ENCODE data around the gene ZNF564. TPM values are rescaled to one million over a fixed set of nuclear protein-coding genes. Genes with fewer than 3 reads are reported as not detected.
A peak's percentile ranks its signal among the peaks of the same experiment; 100 is the strongest.

Gene ZNF564
- total and polyA plus RNA-seq, 2 donors (not counting 3 experiments of a cell fraction or from before 2014, with no cell fraction given) = 1.5 to 6.5 TPM

GRCh38 chr19:12495002-12495802 lies 56.1 kb downstream of the ZNF564 start:
- POLR2A ChIA-PET = no interaction called here
- Histone ChIP-seq H3K27me3 (ENCODE audit: control insufficient read depth in 2 of 2, insufficient read depth in 2 of 2, low read length in 2 of 2) (no peaks in the 10 kb centered on the region), H3K27ac (ENCODE audit: insufficient read depth, low read depth, low read length) (no peak overlapping the region), H3K9me1 (replicated peaks; ENCODE audit: control insufficient read depth, extremely low read depth, insufficient read depth, low read length) (no peaks in the 10 kb centered on the region), H4K20me1 (replicated peaks; ENCODE audit: control insufficient read depth, extremely low read depth, insufficient read depth, low read length) (no peaks in the 10 kb centered on the region), H3K9me3 (replicated peaks; ENCODE audit: control insufficient read depth, insufficient read depth, low read length) (no peaks in the 10 kb centered on the region), H3K79me2 (ENCODE audit: control insufficient read depth, insufficient read depth, low read length) (no peaks in the 10 kb centered on the region), H2AFZ (ENCODE audit: low read depth, low read length) (peak overlapping the region; percentile 70), H3K4me1 (ENCODE audit: control insufficient read depth, extremely low read depth, insufficient read depth, low read length) (peaks cover 5% of the 10 kb centered on the region), H3K9ac (replicated peaks; ENCODE audit: extremely low read depth, insufficient read depth, low read length) (peak overlapping the region; percentile 4), H3K36me3 (ENCODE audit: control insufficient read depth in 2 of 2, extremely low read depth in 1 of 2, insufficient read depth in 2 of 2, low read length in 2 of 2) (no peaks in the 10 kb centered on the region), H3K4me2 (ENCODE audit: insufficient read depth, low read length) (peak overlapping the region; percentile 83), H3K4me3 (replicated peaks in 1 of 3; ENCODE audit: insufficient read depth in 1 of 3, low read depth in 1 of 3, low read length in 3 of 3) (peak overlapping the region in 2 of 3 experiments; percentile 39 to 53)
- no TSS peak for BruUV-seq (replicated peaks)
- dilution Hi-C loops (cut with MboI; ENCODE audit: extremely low pct_ligation_motif_present, low sequenced_read_pairs) (no loop called here), intact Hi-C loops (cut with micrococcal nuclease) (no loop called here)
- FAIRE-seq (peak; percentile 84), DNase-seq (ENCODE audit: low read depth, low spot score) (peak; percentile 86)
- CTCF ChIA-PET = interaction anchor here (0.8 to 1.6 kb wide), 2 partner anchors 50 to 177 kb away, joined by 3 read pairs; no protein-coding TSS in a partner anchor
- TF ChIP-seq JUN (IDR thresholded peaks at IDR 0.05; ENCODE audit: borderline replicate concordance, insufficient read depth, insufficient read length, low read depth) = no peak
- peak; percentile 53 for TF ChIP-seq MAX (IDR thresholded peaks at IDR 0.05; ENCODE audit: insufficient read depth, insufficient read length)
- TF ChIP-seq FOS (IDR thresholded peaks at IDR 0.05; ENCODE audit: borderline replicate concordance, insufficient read depth, low read length) = peak; percentile 8
- no peak for TF ChIP-seq GATA2 (IDR thresholded peaks at IDR 0.05; ENCODE audit: insufficient read depth, insufficient read length, low read depth, low read length)
- peak in 1 of 2 donors; percentile 38 for TF ChIP-seq CTCF (IDR thresholded peaks at IDR 0.05; ENCODE audit: extremely low read depth in 1 of 2, insufficient read depth in 1 of 2, low read depth in 1 of 2, low read length in 2 of 2)

All from endothelial cell of umbilical vein (primary cell).